ENCODE data around the gene GTF3C4. TPM values are rescaled to one million over a fixed set of nuclear protein-coding genes. Genes with fewer than 3 reads are reported as not detected.

Gene GTF3C4
- total RNA-seq, 1 donor from 2014 or later: 19.6 TPM

DNA sequence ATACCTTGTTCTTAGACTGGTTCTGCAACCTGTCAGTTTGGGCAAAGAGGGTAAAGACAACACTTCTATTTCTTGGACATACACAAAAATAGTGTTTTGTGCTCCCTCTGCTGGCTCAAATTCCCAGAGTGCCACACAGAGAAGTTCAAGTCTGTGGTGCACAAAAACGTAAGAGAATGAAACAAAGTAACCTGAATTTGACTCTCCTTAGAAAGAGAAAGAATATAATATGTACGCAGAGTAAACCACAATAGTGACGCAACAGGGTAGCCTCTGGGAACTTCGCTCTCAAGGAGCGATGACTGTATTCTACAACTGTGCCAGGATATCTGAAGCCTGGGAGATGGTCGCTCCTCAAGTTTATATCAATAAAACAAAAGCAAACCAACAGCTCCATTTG lies 19.0 kb upstream of the GTF3C4 start:
- TF ChIP-seq, protein P1, sequence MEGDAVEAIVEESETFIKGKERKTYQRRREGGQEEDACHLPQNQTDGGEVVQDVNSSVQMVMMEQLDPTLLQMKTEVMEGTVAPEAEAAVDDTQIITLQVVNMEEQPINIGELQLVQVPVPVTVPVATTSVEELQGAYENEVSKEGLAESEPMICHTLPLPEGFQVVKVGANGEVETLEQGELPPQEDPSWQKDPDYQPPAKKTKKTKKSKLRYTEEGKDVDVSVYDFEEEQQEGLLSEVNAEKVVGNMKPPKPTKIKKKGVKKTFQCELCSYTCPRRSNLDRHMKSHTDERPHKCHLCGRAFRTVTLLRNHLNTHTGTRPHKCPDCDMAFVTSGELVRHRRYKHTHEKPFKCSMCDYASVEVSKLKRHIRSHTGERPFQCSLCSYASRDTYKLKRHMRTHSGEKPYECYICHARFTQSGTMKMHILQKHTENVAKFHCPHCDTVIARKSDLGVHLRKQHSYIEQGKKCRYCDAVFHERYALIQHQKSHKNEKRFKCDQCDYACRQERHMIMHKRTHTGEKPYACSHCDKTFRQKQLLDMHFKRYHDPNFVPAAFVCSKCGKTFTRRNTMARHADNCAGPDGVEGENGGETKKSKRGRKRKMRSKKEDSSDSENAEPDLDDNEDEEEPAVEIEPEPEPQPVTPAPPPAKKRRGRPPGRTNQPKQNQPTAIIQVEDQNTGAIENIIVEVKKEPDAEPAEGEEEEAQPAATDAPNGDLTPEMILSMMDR (IDR thresholded peaks at IDR 0.05; ENCODE audit: partially characterized antibody, unreplicated experiment): peak; percentile 24
- DNase-seq: peak; percentile 35
- no peaks in the 10 kb centered on the region for H3K36me3 Mint-ChIP-seq (ENCODE audit: unreplicated experiment)

DNA sequence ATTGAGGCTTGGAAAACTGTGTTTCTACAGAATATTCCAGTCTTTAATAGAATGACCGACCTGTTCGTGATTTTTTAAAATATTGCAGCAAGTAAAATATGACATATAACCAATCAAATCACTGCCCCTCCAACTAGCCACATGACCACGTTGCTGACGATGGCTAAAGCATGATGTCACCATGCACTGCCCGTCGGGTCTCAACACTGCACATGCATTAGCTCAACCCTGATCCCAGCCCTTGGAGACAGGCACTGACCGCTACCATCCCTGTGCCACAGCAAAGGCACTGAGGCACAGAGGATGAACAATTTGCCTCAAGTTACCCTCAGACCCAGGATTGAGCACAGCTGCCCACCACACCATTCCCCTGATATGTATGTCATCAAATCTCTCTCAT lies 14.0 kb upstream of the GTF3C4 start:
- no peak for DNase-seq
- no peaks in the 10 kb centered on the region for H3K4me1 Mint-ChIP-seq (ENCODE audit: low read depth, unreplicated experiment)
- no peaks in the 10 kb centered on the region for H3K9me3 Mint-ChIP-seq (ENCODE audit: unreplicated experiment)
- no peak overlapping the region for H3K27ac Mint-ChIP-seq (ENCODE audit: unreplicated experiment)
- TF ChIP-seq, protein P1 (IDR thresholded peaks at IDR 0.05; ENCODE audit: partially characterized antibody, unreplicated experiment): no peak
- H3K4me3 Mint-ChIP-seq (ENCODE audit: unreplicated experiment): no peak overlapping the region
- no peaks in the 10 kb centered on the region for H3K27me3 Mint-ChIP-seq (ENCODE audit: unreplicated experiment)
- no peaks in the 10 kb centered on the region for H3K36me3 Mint-ChIP-seq (ENCODE audit: unreplicated experiment)

More for the DNA sequence above, 19.0 kb upstream of the GTF3C4 start:
- H3K9me3 Mint-ChIP-seq (ENCODE audit: unreplicated experiment): no peaks in the 10 kb centered on the region
- peaks cover 3% of the 10 kb centered on the region for H3K4me1 Mint-ChIP-seq (ENCODE audit: low read depth, unreplicated experiment)
- H3K27ac Mint-ChIP-seq (ENCODE audit: unreplicated experiment): no peak overlapping the region
- H3K4me3 Mint-ChIP-seq (ENCODE audit: unreplicated experiment): no peak overlapping the region
- no peaks in the 10 kb centered on the region for H3K27me3 Mint-ChIP-seq (ENCODE audit: unreplicated experiment)

DNA sequence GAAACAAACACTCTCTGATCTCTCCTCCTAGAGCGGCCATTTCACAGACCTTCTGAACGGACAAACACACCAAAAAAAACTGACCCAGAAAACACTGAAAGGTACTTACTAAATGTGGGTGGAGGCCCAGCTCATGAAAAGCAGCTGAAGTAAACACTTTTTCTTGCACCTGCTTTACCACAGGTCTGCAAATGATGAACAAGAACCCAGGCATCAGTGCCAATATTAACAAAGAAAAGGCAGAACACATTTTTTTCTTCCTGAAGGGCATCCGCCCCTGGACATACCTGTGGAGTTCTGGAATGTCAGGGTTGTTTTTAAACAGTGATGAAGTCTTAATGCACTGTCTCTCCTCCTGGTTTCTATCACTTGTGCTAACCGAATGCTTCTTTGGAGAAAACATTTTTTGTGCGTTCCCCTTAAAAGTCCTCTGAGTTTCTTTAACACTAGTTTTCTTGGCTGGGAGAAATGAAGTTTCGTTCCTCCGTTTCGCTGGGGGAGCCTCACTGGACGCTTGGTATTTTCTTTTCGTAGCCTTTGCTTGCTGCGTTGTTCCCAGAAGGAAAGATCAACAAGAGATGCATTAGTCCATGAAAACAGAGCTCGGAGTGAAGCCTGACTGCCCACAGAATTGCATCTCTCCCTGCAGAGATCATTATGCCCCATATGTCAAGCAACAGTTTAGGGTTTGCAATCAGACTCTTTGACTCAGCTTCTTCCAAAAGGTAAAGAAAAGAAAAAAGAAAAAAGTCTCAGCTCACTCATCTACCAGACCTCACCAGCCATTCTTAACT lies 7.9 kb upstream of the GTF3C4 start:
- Mint-ChIP-seq H3K36me3 (ENCODE audit: unreplicated experiment) (no peaks in the 10 kb centered on the region), H3K27ac (ENCODE audit: unreplicated experiment) (no peak overlapping the region), H3K4me1 (ENCODE audit: low read depth, unreplicated experiment) (no peaks in the 10 kb centered on the region), H3K9me3 (ENCODE audit: unreplicated experiment) (no peaks in the 10 kb centered on the region), H3K27me3 (ENCODE audit: unreplicated experiment) (no peaks in the 10 kb centered on the region), H3K4me3 (ENCODE audit: unreplicated experiment) (no peak overlapping the region)
- TF ChIP-seq, protein P1 (IDR thresholded peaks at IDR 0.05; ENCODE audit: partially characterized antibody, unreplicated experiment): no peak
- no peak for DNase-seq

DNA sequence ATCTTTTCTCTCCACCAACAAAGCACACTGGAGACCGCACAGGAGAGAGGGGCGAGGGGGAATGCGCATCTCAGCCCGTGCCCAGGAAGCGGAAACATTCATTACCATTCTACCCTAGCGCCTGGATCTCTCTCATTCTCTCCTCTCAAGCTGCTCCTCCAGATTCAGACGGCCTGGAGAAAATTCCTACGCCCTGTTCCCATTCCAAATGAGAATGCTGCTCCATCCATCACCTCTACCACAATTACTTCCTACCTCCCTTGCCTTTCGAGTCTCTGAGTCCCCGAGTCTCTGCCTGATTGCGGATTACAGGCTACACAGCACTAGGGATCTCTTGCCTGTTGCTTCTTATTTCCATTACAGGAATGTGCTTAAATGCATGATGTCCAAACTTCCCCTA lies 7.1 kb upstream of the GTF3C4 start:
- DNase-seq: no peak
- Mint-ChIP-seq H3K27me3 (ENCODE audit: unreplicated experiment) (no peaks in the 10 kb centered on the region), H3K4me3 (ENCODE audit: unreplicated experiment) (no peak overlapping the region), H3K27ac (ENCODE audit: unreplicated experiment) (no peak overlapping the region), H3K4me1 (ENCODE audit: low read depth, unreplicated experiment) (no peaks in the 10 kb centered on the region), H3K36me3 (ENCODE audit: unreplicated experiment) (no peaks in the 10 kb centered on the region), H3K9me3 (ENCODE audit: unreplicated experiment) (no peaks in the 10 kb centered on the region)
- TF ChIP-seq, protein P1 (IDR thresholded peaks at IDR 0.05; ENCODE audit: partially characterized antibody, unreplicated experiment): no peak

DNA sequence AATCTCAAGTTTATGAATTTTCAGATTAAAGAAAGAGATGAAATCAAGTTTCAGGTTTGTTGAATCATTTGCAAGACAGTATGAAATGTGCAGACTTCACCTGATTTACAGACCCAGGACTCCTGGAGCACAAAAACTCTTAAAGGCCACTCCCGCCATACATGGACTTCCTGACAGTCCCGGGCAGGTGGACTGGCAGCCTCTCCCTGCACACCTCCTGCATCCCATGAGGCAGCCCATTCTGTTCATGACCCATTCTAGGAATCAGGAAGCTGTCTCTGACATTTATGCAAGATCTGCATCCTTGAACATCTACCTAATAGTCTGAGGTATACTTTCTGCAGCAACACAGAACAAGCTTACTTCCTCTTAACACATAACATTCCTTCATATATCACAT lies 6.4 kb upstream of the GTF3C4 start:
- no peaks in the 10 kb centered on the region for H3K36me3 Mint-ChIP-seq (ENCODE audit: unreplicated experiment)
- no peaks in the 10 kb centered on the region for H3K9me3 Mint-ChIP-seq (ENCODE audit: unreplicated experiment)
- TF ChIP-seq, protein P1 (IDR thresholded peaks at IDR 0.05; ENCODE audit: partially characterized antibody, unreplicated experiment): no peak
- DNase-seq: no peak
- H3K4me3 Mint-ChIP-seq (ENCODE audit: unreplicated experiment): no peak overlapping the region
- H3K27ac Mint-ChIP-seq (ENCODE audit: unreplicated experiment): no peak overlapping the region
- no peaks in the 10 kb centered on the region for H3K4me1 Mint-ChIP-seq (ENCODE audit: low read depth, unreplicated experiment)
- H3K27me3 Mint-ChIP-seq (ENCODE audit: unreplicated experiment): no peaks in the 10 kb centered on the region

Measured in glutamatergic neuron (in vitro differentiated cells).